GM23338 (cell line): ENCODE measurements around the gene JARID2. TPM values are rescaled to one million over a fixed set of nuclear protein-coding genes. Genes with fewer than 3 reads are reported as not detected.
A peak's percentile ranks its signal among the peaks of the same experiment; 100 is the strongest.

Source experiments
- ATAC-seq: fragments of 200-7000 bp; cut with Tn5 transposase; 3 replicates; pipeline ENCODE4 v1.9.1; 2020
- DNase-seq: peaks from one replicate; pipeline ENCODE4 v3.0.0-alpha.2; 2015; ENCODE audit warnings: low spot score
- H2AFZ ChIP-seq: fragments of 200-600 bp; sonication (generic); 2 replicates; pipeline ENCODE4 v1.8.0; 2016; ENCODE audit warnings: antibody characterized with exemption, mild to moderate bottlenecking, moderate library complexity
- H3F3A ChIP-seq: fragments of 200-600 bp; sonication (generic); replicated peaks from 2 replicates; pipeline ENCODE4 v1.8.0; 2017; ENCODE audit warnings: antibody characterized with exemption, mixed run types, low read depth
- H3K27ac ChIP-seq: fragments of 200-600 bp; sonication (generic); 2 replicates; pipeline ENCODE4 v1.6.1; 2016; ENCODE audit warnings: low read depth
- H3K27me3 ChIP-seq: fragments of 200-600 bp; sonication (generic); 2 replicates; pipeline ENCODE4 v1.8.0; 2016; ENCODE audit warnings: mild to moderate bottlenecking, mixed run types, moderate library complexity; ENCODE audit not compliant: insufficient read depth
- H3K36me3 ChIP-seq: fragments of 200-600 bp; sonication (generic); 2 replicates; pipeline ENCODE4 v1.8.0; 2016; ENCODE audit warnings: mild to moderate bottlenecking; ENCODE audit not compliant: insufficient read depth
- H3K4me1 ChIP-seq: fragments of 200-600 bp; sonication (generic); 2 replicates; pipeline ENCODE4 v1.8.0; 2016; ENCODE audit warnings: mild to moderate bottlenecking, moderate library complexity; ENCODE audit not compliant: insufficient read depth
- H3K4me2 ChIP-seq: fragments of 200-600 bp; sonication (generic); 2 replicates; pipeline ENCODE4 v1.7.1; 2017; ENCODE audit warnings: mixed run types
- H3K4me3 ChIP-seq: fragments of 200-600 bp; sonication (generic); 2 replicates; pipeline ENCODE4 v1.6.1; 2016; ENCODE audit warnings: mixed run types
- H3K79me2 ChIP-seq: fragments of 200-600 bp; sonication (generic); replicated peaks from 2 replicates; pipeline ENCODE4 v1.8.0; 2017; ENCODE audit warnings: mild to moderate bottlenecking; ENCODE audit not compliant: insufficient read depth
- H3K9me2 ChIP-seq: fragments of 200-600 bp; sonication (generic); 2 replicates; pipeline ENCODE4 v1.8.0; 2017; ENCODE audit not compliant: insufficient read depth
- H4K20me1 ChIP-seq: fragments of 200-600 bp; sonication (generic); replicated peaks from 2 replicates; pipeline ENCODE4 v1.8.0; 2017; ENCODE audit warnings: mild to moderate bottlenecking; ENCODE audit not compliant: insufficient read depth
- H3K27ac Mint-ChIP-seq: 2 replicates; pipeline ENCODE4 v1.8.0; 2020; ENCODE audit warnings: inconsistent platforms, mild to moderate bottlenecking, moderate library complexity, mixed read lengths
- H3K27me3 Mint-ChIP-seq: 3 replicates; pipeline ENCODE4 v1.8.0; 2022; ENCODE audit warnings: low read depth, mild to moderate bottlenecking, moderate library complexity, mixed read lengths, inconsistent platforms; ENCODE audit not compliant: insufficient read depth, poor library complexity
- H3K36me3 Mint-ChIP-seq: 3 replicates; pipeline ENCODE4 v1.8.0; 2021; ENCODE audit warnings: low read depth, mild to moderate bottlenecking, inconsistent platforms, moderate library complexity, mixed read lengths
- H3K4me1 Mint-ChIP-seq: 3 replicates; pipeline ENCODE4 v1.8.0; 2020; ENCODE audit warnings: mild to moderate bottlenecking, inconsistent platforms, mixed read lengths
- H3K4me3 Mint-ChIP-seq: 3 replicates; pipeline ENCODE4 v1.8.0; 2021; ENCODE audit warnings: moderate library complexity, mild to moderate bottlenecking, inconsistent platforms, mixed read lengths
- H3K9me3 Mint-ChIP-seq: 3 replicates; pipeline ENCODE4 v1.8.0; 2020; ENCODE audit warnings: moderate library complexity, mild to moderate bottlenecking, inconsistent platforms, mixed read lengths
- CREB1 ChIP-seq: fragments of 250-450 bp; sonication (Bioruptor Pico); IDR thresholded peaks from 2 replicates; pipeline ENCODE4 v1.5.0; 2020; ENCODE audit warnings: low read depth, mild to moderate bottlenecking, moderate library complexity
- EZH2phosphoT487 ChIP-seq: fragments of 200-600 bp; sonication (generic); IDR thresholded peaks from one replicate; pipeline ENCODE4 v1.8.1; 2018; ENCODE audit warnings: antibody characterized with exemption; ENCODE audit not compliant: unreplicated experiment
- JUNB ChIP-seq: IDR thresholded peaks from one replicate; pipeline ENCODE4 v1.6.1; 2016; ENCODE audit warnings: antibody characterized with exemption; ENCODE audit not compliant: unreplicated experiment
- NANOG ChIP-seq: IDR thresholded peaks from 2 replicates; pipeline ENCODE4 v1.6.1; 2016; ENCODE audit warnings: antibody characterized with exemption, borderline replicate concordance
- POLR2AphosphoS5 ChIP-seq: IDR thresholded peaks from 2 replicates; pipeline ENCODE4 v1.6.1; 2016; ENCODE audit warnings: antibody characterized with exemption, low read depth
- STAT1 ChIP-seq: IDR thresholded peaks from one replicate; pipeline ENCODE4 v1.6.1; 2016; ENCODE audit warnings: antibody characterized with exemption; ENCODE audit not compliant: unreplicated experiment
- ZNF114 ChIP-seq: fragments of 250-450 bp; sonication (Bioruptor Pico); IDR thresholded peaks from 2 replicates; pipeline ENCODE4 v1.5.0; 2020; ENCODE audit warnings: mild to moderate bottlenecking, moderate library complexity
- ZNF331 ChIP-seq: fragments of 250-450 bp; sonication (Bioruptor Pico); IDR thresholded peaks from 2 replicates; pipeline ENCODE4 v1.5.0; 2020; ENCODE audit warnings: low read depth, mild to moderate bottlenecking, moderate library complexity
- polyA plus RNA-seq: library from polyadenylated mRNA; unstranded; fragments of >200 nt; fragmentation: Nextera tagmentation; extraction: Ambion mirVana; gene quantifications from 2 replicates; pipeline ENCODE4 v1.2.1, GENCODE V29; 2016
- total RNA-seq: library from RNA; depleted of rRNA; stranded (reverse); fragments of >200 nt; shearing (Covaris generic); gene quantifications from 2 replicates; pipeline ENCODE4 v1.2.3, GENCODE V29; 2014
- TF ChIP-seq, protein P1 (sequence below): fragments of 250-450 bp; sonication (Bioruptor Pico); IDR thresholded peaks from 2 replicates; pipeline ENCODE4 v1.5.0; 2020; ENCODE audit warnings: mild to moderate bottlenecking, moderate library complexity
- TF ChIP-seq, protein P2 (sequence below): IDR thresholded peaks from one replicate; pipeline ENCODE4 v1.6.1; 2018; ENCODE audit warnings: antibody characterized with exemption; ENCODE audit not compliant: unreplicated experiment
- TF ChIP-seq, protein P3 (sequence below): IDR thresholded peaks from 2 replicates; pipeline ENCODE4 v1.6.1; 2016; ENCODE audit warnings: antibody characterized with exemption

JARID2 gene
- total and polyA plus RNA-seq, 2 experiments from 2014 or later, result 92.8 to 196 TPM

DNA sequence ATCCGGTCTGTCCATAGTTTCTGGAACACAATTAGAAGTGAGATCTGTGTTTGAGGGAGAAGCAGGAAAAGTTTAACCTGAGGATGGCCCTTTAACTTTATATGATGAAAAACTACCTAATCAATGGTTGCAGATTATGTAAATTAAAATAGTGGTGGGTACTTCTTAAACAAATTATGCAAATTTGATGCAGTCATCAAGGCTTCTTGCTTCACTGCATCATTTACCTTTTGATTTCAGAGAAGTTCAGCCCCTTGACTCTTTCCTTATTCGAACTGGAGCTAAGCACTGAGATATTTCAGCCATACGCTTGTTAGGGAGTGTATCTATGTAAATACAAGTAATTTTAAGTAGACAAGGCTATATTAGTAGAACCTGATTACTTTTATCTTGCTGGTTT is 73.8 kb downstream of the JARID2 start:
- no peak overlapping the region for H3K27ac ChIP-seq
- peaks cover 36% of the 10 kb centered on the region for H3F3A ChIP-seq
- ATAC-seq (no peak), DNase-seq (no peak)
- H3K36me3 ChIP-seq, result no peaks in the 10 kb centered on the region
- no peak for TF ChIP-seq JUNB
- TF ChIP-seq, protein P1, sequence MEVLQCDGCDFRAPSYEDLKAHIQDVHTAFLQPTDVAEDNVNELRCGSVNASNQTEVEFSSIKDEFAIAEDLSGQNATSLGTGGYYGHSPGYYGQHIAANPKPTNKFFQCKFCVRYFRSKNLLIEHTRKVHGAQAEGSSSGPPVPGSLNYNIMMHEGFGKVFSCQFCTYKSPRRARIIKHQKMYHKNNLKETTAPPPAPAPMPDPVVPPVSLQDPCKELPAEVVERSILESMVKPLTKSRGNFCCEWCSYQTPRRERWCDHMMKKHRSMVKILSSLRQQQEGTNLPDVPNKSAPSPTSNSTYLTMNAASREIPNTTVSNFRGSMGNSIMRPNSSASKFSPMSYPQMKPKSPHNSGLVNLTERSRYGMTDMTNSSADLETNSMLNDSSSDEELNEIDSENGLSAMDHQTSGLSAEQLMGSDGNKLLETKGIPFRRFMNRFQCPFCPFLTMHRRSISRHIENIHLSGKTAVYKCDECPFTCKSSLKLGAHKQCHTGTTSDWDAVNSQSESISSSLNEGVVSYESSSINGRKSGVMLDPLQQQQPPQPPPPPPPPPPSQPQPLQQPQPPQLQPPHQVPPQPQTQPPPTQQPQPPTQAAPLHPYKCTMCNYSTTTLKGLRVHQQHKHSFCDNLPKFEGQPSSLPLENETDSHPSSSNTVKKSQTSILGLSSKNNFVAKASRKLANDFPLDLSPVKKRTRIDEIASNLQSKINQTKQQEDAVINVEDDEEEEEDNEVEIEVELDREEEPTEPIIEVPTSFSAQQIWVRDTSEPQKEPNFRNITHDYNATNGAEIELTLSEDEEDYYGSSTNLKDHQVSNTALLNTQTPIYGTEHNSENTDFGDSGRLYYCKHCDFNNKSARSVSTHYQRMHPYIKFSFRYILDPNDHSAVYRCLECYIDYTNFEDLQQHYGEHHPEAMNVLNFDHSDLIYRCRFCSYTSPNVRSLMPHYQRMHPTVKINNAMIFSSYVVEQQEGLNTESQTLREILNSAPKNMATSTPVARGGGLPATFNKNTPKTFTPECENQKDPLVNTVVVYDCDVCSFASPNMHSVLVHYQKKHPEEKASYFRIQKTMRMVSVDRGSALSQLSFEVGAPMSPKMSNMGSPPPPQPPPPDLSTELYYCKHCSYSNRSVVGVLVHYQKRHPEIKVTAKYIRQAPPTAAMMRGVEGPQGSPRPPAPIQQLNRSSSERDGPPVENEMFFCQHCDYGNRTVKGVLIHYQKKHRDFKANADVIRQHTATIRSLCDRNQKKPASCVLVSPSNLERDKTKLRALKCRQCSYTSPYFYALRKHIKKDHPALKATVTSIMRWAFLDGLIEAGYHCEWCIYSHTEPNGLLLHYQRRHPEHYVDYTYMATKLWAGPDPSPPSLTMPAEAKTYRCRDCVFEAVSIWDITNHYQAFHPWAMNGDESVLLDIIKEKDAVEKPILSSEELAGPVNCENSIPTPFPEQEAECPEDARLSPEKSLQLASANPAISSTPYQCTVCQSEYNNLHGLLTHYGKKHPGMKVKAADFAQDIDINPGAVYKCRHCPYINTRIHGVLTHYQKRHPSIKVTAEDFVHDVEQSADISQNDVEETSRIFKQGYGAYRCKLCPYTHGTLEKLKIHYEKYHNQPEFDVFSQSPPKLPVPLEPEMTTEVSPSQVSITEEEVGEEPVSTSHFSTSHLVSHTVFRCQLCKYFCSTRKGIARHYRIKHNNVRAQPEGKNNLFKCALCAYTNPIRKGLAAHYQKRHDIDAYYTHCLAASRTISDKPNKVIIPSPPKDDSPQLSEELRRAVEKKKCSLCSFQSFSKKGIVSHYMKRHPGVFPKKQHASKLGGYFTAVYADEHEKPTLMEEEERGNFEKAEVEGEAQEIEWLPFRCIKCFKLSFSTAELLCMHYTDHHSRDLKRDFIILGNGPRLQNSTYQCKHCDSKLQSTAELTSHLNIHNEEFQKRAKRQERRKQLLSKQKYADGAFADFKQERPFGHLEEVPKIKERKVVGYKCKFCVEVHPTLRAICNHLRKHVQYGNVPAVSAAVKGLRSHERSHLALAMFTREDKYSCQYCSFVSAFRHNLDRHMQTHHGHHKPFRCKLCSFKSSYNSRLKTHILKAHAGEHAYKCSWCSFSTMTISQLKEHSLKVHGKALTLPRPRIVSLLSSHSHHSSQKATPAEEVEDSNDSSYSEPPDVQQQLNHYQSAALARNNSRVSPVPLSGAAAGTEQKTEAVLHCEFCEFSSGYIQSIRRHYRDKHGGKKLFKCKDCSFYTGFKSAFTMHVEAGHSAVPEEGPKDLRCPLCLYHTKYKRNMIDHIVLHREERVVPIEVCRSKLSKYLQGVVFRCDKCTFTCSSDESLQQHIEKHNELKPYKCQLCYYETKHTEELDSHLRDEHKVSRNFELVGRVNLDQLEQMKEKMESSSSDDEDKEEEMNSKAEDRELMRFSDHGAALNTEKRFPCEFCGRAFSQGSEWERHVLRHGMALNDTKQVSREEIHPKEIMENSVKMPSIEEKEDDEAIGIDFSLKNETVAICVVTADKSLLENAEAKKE (CRISPR knock-in tag), result no peak
- TF ChIP-seq POLR2AphosphoS5, result no peak
- no peak for TF ChIP-seq NANOG
- TF ChIP-seq ZNF331, result no peak
- no peak for TF ChIP-seq CREB1 (CRISPR knock-in tag)
- TF ChIP-seq, protein P2, sequence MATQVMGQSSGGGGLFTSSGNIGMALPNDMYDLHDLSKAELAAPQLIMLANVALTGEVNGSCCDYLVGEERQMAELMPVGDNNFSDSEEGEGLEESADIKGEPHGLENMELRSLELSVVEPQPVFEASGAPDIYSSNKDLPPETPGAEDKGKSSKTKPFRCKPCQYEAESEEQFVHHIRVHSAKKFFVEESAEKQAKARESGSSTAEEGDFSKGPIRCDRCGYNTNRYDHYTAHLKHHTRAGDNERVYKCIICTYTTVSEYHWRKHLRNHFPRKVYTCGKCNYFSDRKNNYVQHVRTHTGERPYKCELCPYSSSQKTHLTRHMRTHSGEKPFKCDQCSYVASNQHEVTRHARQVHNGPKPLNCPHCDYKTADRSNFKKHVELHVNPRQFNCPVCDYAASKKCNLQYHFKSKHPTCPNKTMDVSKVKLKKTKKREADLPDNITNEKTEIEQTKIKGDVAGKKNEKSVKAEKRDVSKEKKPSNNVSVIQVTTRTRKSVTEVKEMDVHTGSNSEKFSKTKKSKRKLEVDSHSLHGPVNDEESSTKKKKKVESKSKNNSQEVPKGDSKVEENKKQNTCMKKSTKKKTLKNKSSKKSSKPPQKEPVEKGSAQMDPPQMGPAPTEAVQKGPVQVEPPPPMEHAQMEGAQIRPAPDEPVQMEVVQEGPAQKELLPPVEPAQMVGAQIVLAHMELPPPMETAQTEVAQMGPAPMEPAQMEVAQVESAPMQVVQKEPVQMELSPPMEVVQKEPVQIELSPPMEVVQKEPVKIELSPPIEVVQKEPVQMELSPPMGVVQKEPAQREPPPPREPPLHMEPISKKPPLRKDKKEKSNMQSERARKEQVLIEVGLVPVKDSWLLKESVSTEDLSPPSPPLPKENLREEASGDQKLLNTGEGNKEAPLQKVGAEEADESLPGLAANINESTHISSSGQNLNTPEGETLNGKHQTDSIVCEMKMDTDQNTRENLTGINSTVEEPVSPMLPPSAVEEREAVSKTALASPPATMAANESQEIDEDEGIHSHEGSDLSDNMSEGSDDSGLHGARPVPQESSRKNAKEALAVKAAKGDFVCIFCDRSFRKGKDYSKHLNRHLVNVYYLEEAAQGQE, result no peak
- no peak for TF ChIP-seq STAT1
- TF ChIP-seq, protein P3, sequence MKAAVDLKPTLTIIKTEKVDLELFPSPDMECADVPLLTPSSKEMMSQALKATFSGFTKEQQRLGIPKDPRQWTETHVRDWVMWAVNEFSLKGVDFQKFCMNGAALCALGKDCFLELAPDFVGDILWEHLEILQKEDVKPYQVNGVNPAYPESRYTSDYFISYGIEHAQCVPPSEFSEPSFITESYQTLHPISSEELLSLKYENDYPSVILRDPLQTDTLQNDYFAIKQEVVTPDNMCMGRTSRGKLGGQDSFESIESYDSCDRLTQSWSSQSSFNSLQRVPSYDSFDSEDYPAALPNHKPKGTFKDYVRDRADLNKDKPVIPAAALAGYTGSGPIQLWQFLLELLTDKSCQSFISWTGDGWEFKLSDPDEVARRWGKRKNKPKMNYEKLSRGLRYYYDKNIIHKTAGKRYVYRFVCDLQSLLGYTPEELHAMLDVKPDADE, result no peak
- no peak for TF ChIP-seq ZNF114 (CRISPR knock-in tag)
- no peak for TF ChIP-seq EZH2phosphoT487
- Mint-ChIP-seq H3K27ac (no peak overlapping the region), H3K27me3 (peaks cover 22% of the 10 kb centered on the region), H3K9me3 (no peaks in the 10 kb centered on the region), H3K36me3 (peaks cover 19% of the 10 kb centered on the region; the same call in 2 of the 3 replicates), H3K4me3 (peak overlapping the region; percentile 6; the same call in 1 of the 3 replicates), H3K4me1 (peaks cover 83% of the 10 kb centered on the region)
- no peak overlapping the region for H2AFZ ChIP-seq
- H4K20me1 ChIP-seq, result peaks cover 97% of the 10 kb centered on the region
- no peaks in the 10 kb centered on the region for H3K9me2 ChIP-seq
- H3K27me3 ChIP-seq, result no peaks in the 10 kb centered on the region
- H3K4me1 ChIP-seq, result peaks cover 99% of the 10 kb centered on the region
- H3K4me2 ChIP-seq, result peak overlapping the region; percentile 61; the same call in 1 of the 2 replicates
- peaks cover 100% of the 10 kb centered on the region for H3K79me2 ChIP-seq
- H3K4me3 ChIP-seq, result no peak overlapping the region
